Measurements from ENCODE around the gene PKMYT1. TPM values are rescaled to one million over a fixed set of nuclear protein-coding genes. Genes with fewer than 3 reads are reported as not detected.

PKMYT1 gene
- total and polyA plus RNA-seq, 9 of the 15 experiments (the other 6 are each of a cell fraction or from before 2014, with no cell fraction given) = 8.7 to 201 (median 37.8) TPM

DNA sequence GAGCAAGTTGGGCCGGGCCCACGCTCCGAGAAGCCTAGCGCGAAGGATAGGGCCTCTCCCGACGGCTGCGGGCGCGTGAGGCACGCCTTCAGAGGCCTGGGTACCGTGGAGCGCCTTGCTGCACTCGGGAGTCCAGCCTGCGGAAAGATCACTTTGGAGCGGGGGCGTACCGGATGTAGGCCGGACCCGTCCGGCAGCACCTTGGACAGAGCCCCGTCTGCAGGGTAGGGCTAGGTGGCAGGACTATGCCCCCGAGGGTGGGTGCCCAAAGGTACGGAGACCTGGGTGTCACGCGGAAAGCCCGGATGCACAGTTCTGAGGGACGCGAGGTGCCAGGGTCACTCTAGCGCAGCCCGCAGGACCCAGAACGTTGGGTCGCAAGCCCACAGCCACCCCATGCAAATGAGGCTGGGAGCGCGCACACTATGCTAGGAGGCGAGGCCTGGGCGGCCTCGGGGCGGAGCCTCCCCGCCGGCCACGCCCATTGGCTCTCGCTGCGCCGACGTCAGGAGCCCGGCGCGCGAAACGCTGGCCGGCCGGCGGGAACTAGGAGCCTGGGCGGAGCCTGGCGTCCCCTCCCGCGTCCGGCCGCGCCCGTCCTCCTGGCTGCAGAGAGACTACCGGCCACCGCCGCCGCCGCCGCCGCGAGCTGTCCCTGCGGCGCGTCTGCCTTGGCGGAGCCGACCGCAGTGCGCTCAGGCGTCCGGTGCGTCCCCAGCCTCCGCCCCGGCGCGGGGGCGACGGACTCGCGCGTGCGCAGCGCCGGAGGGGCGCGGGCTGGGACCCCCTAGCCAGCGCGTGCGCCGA lies 11.3 kb downstream of the PKMYT1 start, which contains the start of gene PAQR4 (continued):
- TF ChIP-seq, protein P1, sequence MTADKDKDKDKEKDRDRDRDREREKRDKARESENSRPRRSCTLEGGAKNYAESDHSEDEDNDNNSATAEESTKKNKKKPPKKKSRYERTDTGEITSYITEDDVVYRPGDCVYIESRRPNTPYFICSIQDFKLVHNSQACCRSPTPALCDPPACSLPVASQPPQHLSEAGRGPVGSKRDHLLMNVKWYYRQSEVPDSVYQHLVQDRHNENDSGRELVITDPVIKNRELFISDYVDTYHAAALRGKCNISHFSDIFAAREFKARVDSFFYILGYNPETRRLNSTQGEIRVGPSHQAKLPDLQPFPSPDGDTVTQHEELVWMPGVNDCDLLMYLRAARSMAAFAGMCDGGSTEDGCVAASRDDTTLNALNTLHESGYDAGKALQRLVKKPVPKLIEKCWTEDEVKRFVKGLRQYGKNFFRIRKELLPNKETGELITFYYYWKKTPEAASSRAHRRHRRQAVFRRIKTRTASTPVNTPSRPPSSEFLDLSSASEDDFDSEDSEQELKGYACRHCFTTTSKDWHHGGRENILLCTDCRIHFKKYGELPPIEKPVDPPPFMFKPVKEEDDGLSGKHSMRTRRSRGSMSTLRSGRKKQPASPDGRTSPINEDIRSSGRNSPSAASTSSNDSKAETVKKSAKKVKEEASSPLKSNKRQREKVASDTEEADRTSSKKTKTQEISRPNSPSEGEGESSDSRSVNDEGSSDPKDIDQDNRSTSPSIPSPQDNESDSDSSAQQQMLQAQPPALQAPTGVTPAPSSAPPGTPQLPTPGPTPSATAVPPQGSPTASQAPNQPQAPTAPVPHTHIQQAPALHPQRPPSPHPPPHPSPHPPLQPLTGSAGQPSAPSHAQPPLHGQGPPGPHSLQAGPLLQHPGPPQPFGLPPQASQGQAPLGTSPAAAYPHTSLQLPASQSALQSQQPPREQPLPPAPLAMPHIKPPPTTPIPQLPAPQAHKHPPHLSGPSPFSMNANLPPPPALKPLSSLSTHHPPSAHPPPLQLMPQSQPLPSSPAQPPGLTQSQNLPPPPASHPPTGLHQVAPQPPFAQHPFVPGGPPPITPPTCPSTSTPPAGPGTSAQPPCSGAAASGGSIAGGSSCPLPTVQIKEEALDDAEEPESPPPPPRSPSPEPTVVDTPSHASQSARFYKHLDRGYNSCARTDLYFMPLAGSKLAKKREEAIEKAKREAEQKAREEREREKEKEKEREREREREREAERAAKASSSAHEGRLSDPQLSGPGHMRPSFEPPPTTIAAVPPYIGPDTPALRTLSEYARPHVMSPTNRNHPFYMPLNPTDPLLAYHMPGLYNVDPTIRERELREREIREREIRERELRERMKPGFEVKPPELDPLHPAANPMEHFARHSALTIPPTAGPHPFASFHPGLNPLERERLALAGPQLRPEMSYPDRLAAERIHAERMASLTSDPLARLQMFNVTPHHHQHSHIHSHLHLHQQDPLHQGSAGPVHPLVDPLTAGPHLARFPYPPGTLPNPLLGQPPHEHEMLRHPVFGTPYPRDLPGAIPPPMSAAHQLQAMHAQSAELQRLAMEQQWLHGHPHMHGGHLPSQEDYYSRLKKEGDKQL (CRISPR knock-in tag; IDR thresholded peaks at IDR 0.05; ENCODE audit: borderline replicate concordance) = peak; percentile 87; the same call in 1 of the 2 replicates
- TF ChIP-seq EWSR1 (IDR thresholded peaks at IDR 0.05; ENCODE audit: borderline replicate concordance, low read depth, partially characterized antibody) = no peak
- no peak for TF ChIP-seq DMBX1 (CRISPR knock-in tag; IDR thresholded peaks at IDR 0.05; ENCODE audit: borderline replicate concordance)
- TF ChIP-seq CAMTA2 (CRISPR knock-in tag; conservative IDR thresholded peaks at IDR 0.05) = no peak
- no peak for TF ChIP-seq HNRNPUL1 (IDR thresholded peaks at IDR 0.05; ENCODE audit: low read length)
- TF ChIP-seq, protein P2, sequence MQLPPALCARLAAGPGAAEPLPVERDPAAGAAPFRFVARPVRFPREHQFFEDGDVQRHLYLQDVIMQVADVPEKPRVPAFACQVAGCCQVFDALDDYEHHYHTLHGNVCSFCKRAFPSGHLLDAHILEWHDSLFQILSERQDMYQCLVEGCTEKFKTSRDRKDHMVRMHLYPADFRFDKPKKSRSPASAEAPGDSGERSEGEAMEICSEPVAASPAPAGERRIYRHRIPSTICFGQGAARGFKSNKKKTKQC (CRISPR knock-in tag; IDR thresholded peaks at IDR 0.05) = peak; percentile 98
- no peak for TF ChIP-seq MCM5 (IDR thresholded peaks at IDR 0.05; ENCODE audit: low read depth)
- no peak for TF ChIP-seq FOXJ2 (tag; IDR thresholded peaks at IDR 0.05)
- no peak for TF ChIP-seq TSC22D4 (tag; IDR thresholded peaks at IDR 0.05)
- peak; percentile 98 for TF ChIP-seq EGR1 (conservative IDR thresholded peaks at IDR 0.05)
- TF ChIP-seq, protein P3, sequence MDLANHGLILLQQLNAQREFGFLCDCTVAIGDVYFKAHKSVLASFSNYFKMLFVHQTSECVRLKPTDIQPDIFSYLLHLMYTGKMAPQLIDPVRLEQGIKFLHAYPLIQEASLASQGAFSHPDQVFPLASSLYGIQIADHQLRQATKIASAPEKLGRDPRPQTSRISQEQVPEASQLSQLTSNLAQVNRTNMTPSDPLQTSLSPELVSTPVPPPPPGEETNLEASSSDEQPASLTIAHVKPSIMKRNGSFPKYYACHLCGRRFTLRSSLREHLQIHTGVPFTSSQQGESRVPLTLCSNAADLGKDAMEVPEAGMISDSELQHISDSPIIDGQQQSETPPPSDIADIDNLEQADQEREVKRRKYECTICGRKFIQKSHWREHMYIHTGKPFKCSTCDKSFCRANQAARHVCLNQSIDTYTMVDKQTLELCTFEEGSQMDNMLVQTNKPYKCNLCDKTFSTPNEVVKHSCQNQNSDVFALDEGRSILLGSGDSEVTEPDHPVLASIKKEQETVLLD (IDR thresholded peaks at IDR 0.05) = 0 out of 2 replicates have a peak, but pooled peaks have one; percentile 51
- TF ChIP-seq ZNF263 (CRISPR knock-in tag; IDR thresholded peaks at IDR 0.05; ENCODE audit: borderline replicate concordance) = peak; percentile 77
- TF ChIP-seq, protein P4, sequence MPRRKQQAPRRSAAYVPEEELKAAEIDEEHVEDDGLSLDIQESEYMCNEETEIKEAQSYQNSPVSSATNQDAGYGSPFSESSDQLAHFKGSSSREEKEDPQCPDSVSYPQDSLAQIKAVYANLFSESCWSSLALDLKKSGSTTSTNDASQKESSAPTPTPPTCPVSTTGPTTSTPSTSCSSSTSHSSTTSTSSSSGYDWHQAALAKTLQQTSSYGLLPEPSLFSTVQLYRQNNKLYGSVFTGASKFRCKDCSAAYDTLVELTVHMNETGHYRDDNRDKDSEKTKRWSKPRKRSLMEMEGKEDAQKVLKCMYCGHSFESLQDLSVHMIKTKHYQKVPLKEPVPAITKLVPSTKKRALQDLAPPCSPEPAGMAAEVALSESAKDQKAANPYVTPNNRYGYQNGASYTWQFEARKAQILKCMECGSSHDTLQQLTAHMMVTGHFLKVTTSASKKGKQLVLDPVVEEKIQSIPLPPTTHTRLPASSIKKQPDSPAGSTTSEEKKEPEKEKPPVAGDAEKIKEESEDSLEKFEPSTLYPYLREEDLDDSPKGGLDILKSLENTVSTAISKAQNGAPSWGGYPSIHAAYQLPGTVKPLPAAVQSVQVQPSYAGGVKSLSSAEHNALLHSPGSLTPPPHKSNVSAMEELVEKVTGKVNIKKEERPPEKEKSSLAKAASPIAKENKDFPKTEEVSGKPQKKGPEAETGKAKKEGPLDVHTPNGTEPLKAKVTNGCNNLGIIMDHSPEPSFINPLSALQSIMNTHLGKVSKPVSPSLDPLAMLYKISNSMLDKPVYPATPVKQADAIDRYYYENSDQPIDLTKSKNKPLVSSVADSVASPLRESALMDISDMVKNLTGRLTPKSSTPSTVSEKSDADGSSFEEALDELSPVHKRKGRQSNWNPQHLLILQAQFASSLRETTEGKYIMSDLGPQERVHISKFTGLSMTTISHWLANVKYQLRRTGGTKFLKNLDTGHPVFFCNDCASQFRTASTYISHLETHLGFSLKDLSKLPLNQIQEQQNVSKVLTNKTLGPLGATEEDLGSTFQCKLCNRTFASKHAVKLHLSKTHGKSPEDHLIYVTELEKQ (CRISPR knock-in tag; IDR thresholded peaks at IDR 0.05) = no peak
- peak; percentile 30; the same call in 1 of the 2 replicates for TF ChIP-seq EP400 (IDR thresholded peaks at IDR 0.05)
